ENCODE measurements around the gene ARRB2.

GRCh38 chr17:4751932-4752331 lies 41.5 kb downstream of the ARRB2 start:
- TF ChIP-seq POLR2A (IDR thresholded peaks at IDR 0.05) = no peak
- no peak for TF ChIP-seq CTCF (IDR thresholded peaks at IDR 0.05)
- TF ChIP-seq POLR2AphosphoS5 (IDR thresholded peaks at IDR 0.05; ENCODE audit: insufficient read depth in 1 of 2, low read depth in 1 of 2) = no peak

Data from vagina (tissue), 2 donors.